ENCODE measurements around the gene SLC48A1. TPM values are rescaled to one million over a fixed set of nuclear protein-coding genes. Genes with fewer than 3 reads are reported as not detected.
A peak's percentile ranks its signal among the peaks of the same experiment; 100 is the strongest.

The SLC48A1 gene
- total and polyA plus RNA-seq, 3 experiments from 2014 or later: 9.1 to 11.5 (median 10.9) TPM

GRCh38 chr12:47754126-47754525 is 18.9 kb upstream of the SLC48A1 start:
- POLR2A ChIA-PET: no interaction called here
- CTCF ChIA-PET: interaction anchor here (1.4 to 10.6 kb wide), 4 partner anchors 9 to 39 kb away, joined by 3 to 156 read pairs (median 41); no protein-coding TSS in a partner anchor
- H3K27ac ChIP-seq (ENCODE audit: low read depth, low read length): no peak overlapping the region

GRCh38 chr12:47754881-47755280 is 18.2 kb upstream of the SLC48A1 start:
- peaks cover 0 to 1% of the 10 kb centered on the region in 2 donors for H3K27me3 Mint-ChIP-seq
- POLR2A ChIA-PET: no interaction called here
- no peaks in the 10 kb centered on the region for H3K36me3 Mint-ChIP-seq
- H3K4me1 Mint-ChIP-seq: peaks cover 11 to 31% (median 15%) of the 10 kb centered on the region in 3 donors
- H3K27ac Mint-ChIP-seq: peak overlapping the region in 5 of 8 donors; percentile 5 to 48 (median 19)
- DNase-seq: no peak
- Histone ChIP-seq H3K9me3 (ENCODE audit: low read length) (no peaks in the 10 kb centered on the region), H3K27ac (ENCODE audit: low read depth, low read length) (no peak overlapping the region), H3K27me3 (ENCODE audit: insufficient read depth, low read length, poor library complexity, severe bottlenecking) (no peaks in the 10 kb centered on the region), H3K4me3 (ENCODE audit: low read length) (no peak overlapping the region), H3K4me1 (ENCODE audit: insufficient read depth, low read length) (peaks cover 9% of the 10 kb centered on the region), H3K36me3 (ENCODE audit: insufficient read depth, low read length) (no peaks in the 10 kb centered on the region)
- H3K9me3 Mint-ChIP-seq: no peaks in the 10 kb centered on the region
- CTCF ChIA-PET: interaction anchor here (1.4 to 10.6 kb wide), 7 partner anchors 8 to 81 kb away, joined by 3 to 156 read pairs (median 5); partner anchors contain the start of gene SLC48A1
- H3K4me3 Mint-ChIP-seq: peak overlapping the region in 2 of 7 donors; percentile 35 to 49

More at GRCh38 chr12:47754126-47754525, 18.9 kb upstream of the SLC48A1 start:
- H3K4me1 ChIP-seq (ENCODE audit: insufficient read depth, low read length): peaks cover 1% of the 10 kb centered on the region
- DNase-seq: no peak
- Mint-ChIP-seq H3K36me3 (no peaks in the 10 kb centered on the region), H3K27me3 (peaks cover 1 to 2% of the 10 kb centered on the region in 2 donors), H3K4me3 (no peak overlapping the region), H3K27ac (peak overlapping the region in 2 of 8 donors; percentile 16 to 46), H3K4me1 (peaks cover 11 to 31% (median 15%) of the 10 kb centered on the region in 3 donors), H3K9me3 (no peaks in the 10 kb centered on the region)
- H3K4me3 ChIP-seq (ENCODE audit: low read length): no peak overlapping the region
- no peaks in the 10 kb centered on the region for H3K27me3 ChIP-seq (ENCODE audit: insufficient read depth, low read length, poor library complexity, severe bottlenecking)
- no peaks in the 10 kb centered on the region for H3K9me3 ChIP-seq (ENCODE audit: low read length)
- no peaks in the 10 kb centered on the region for H3K36me3 ChIP-seq (ENCODE audit: insufficient read depth, low read length)

GRCh38 chr12:47755655-47756562 is 17.1 kb upstream of the SLC48A1 start:
- ChIA-PET CTCF (interaction anchor here (1.3 to 10.6 kb wide), 7 partner anchors 12 to 80 kb away, joined by 3 to 156 read pairs (median 13); partner anchors contain the start of genes RPAP3 and SLC48A1), POLR2A (no interaction called here)
- Histone ChIP-seq H3K4me3 (ENCODE audit: low read length) (no peak overlapping the region), H3K4me1 (ENCODE audit: insufficient read depth, low read length) (peaks cover 11% of the 10 kb centered on the region), H3K27ac (ENCODE audit: low read depth, low read length) (no peak overlapping the region), H3K9me3 (ENCODE audit: low read length) (no peaks in the 10 kb centered on the region), H3K36me3 (ENCODE audit: insufficient read depth, low read length) (no peaks in the 10 kb centered on the region), H3K27me3 (ENCODE audit: insufficient read depth, low read length, poor library complexity, severe bottlenecking) (no peaks in the 10 kb centered on the region)
- H3K27me3 Mint-ChIP-seq: no peaks in the 10 kb centered on the region
- H3K27ac Mint-ChIP-seq: peak overlapping the region in 7 of 8 donors; percentile 0 to 69 (median 19)
- no peaks in the 10 kb centered on the region for H3K36me3 Mint-ChIP-seq
- peak overlapping the region in 6 of 7 donors; percentile 2 to 59 (median 26) for H3K4me3 Mint-ChIP-seq
- peaks cover 11 to 31% (median 15%) of the 10 kb centered on the region in 3 donors for H3K4me1 Mint-ChIP-seq
- no peak for DNase-seq
- no peaks in the 10 kb centered on the region for H3K9me3 Mint-ChIP-seq

GRCh38 chr12:47757364-47757839 is 15.6 kb upstream of the SLC48A1 start:
- H3K4me3 ChIP-seq (ENCODE audit: low read length): no peak overlapping the region
- H3K36me3 Mint-ChIP-seq: no peaks in the 10 kb centered on the region
- no peaks in the 10 kb centered on the region for H3K9me3 Mint-ChIP-seq
- no peaks in the 10 kb centered on the region for H3K36me3 ChIP-seq (ENCODE audit: insufficient read depth, low read length)
- H3K4me1 Mint-ChIP-seq: peaks cover 11 to 31% (median 15%) of the 10 kb centered on the region in 3 donors
- H3K9me3 ChIP-seq (ENCODE audit: low read length): no peaks in the 10 kb centered on the region
- H3K27me3 ChIP-seq (ENCODE audit: insufficient read depth, low read length, poor library complexity, severe bottlenecking): no peaks in the 10 kb centered on the region
- peak overlapping the region in 4 of 8 donors; percentile 7 to 69 (median 58) for H3K27ac Mint-ChIP-seq
- no peak for DNase-seq
- peak overlapping the region in 5 of 7 donors; percentile 31 to 63 (median 47) for H3K4me3 Mint-ChIP-seq
- CTCF ChIA-PET: interaction anchor here (0.7 to 10.6 kb wide), 9 partner anchors 10 to 81 kb away, joined by 3 to 156 read pairs (median 18); partner anchors contain the start of genes RPAP3 and SLC48A1
- H3K4me1 ChIP-seq (ENCODE audit: insufficient read depth, low read length): peaks cover 11% of the 10 kb centered on the region
- POLR2A ChIA-PET: interaction anchor here (1.2 kb wide), 1 partner anchor 9 kb away, joined by 3 read pairs; no protein-coding TSS in a partner anchor
- H3K27me3 Mint-ChIP-seq: no peaks in the 10 kb centered on the region
- H3K27ac ChIP-seq (ENCODE audit: low read depth, low read length): no peak overlapping the region

- no peaks in the 10 kb centered on the region for H3K27me3 ChIP-seq (ENCODE audit: insufficient read depth, low read length, poor library complexity, severe bottlenecking)
- no peaks in the 10 kb centered on the region for H3K9me3 Mint-ChIP-seq
- POLR2A ChIA-PET: interaction anchor here (0.9 to 1.3 kb wide), 4 partner anchors 8 to 15 kb away, joined by 3 to 5 read pairs (median 3); no protein-coding TSS in a partner anchor
These were observed 15.0 kb upstream of the SLC48A1 start for GRCh38 chr12:47757840-47758583.

GRCh38 chr12:47758584-47758833 is 14.5 kb upstream of the SLC48A1 start:
- CTCF ChIA-PET: interaction anchor here (1.0 to 10.6 kb wide), 10 partner anchors 9 to 80 kb away, joined by 3 to 156 read pairs (median 16); partner anchors contain the start of genes RPAP3 and SLC48A1
- H3K9me3 Mint-ChIP-seq: no peaks in the 10 kb centered on the region
- peaks cover 11% of the 10 kb centered on the region for H3K4me1 ChIP-seq (ENCODE audit: insufficient read depth, low read length)
- H3K4me1 Mint-ChIP-seq: peaks cover 11 to 31% (median 15%) of the 10 kb centered on the region in 3 donors
- H3K4me3 Mint-ChIP-seq: peak overlapping the region; percentile 34 to 90 (median 67)
- peak overlapping the region; percentile 66 for H3K4me3 ChIP-seq (ENCODE audit: low read length)
- no peaks in the 10 kb centered on the region for H3K36me3 Mint-ChIP-seq
- no peak overlapping the region for H3K27ac Mint-ChIP-seq
- no peaks in the 10 kb centered on the region for H3K27me3 ChIP-seq (ENCODE audit: insufficient read depth, low read length, poor library complexity, severe bottlenecking)
- no peaks in the 10 kb centered on the region for H3K27me3 Mint-ChIP-seq
- H3K36me3 ChIP-seq (ENCODE audit: insufficient read depth, low read length): no peaks in the 10 kb centered on the region
- H3K27ac ChIP-seq (ENCODE audit: low read depth, low read length): no peak overlapping the region
- no peak for DNase-seq
- H3K9me3 ChIP-seq (ENCODE audit: low read length): no peaks in the 10 kb centered on the region
- POLR2A ChIA-PET: interaction anchor here (0.9 to 1.3 kb wide), 4 partner anchors 8 to 16 kb away, joined by 3 to 5 read pairs (median 3); no protein-coding TSS in a partner anchor

More at GRCh38 chr12:47757840-47758583, 15.0 kb upstream of the SLC48A1 start:
- Histone ChIP-seq H3K27ac (ENCODE audit: low read depth, low read length) (no peak overlapping the region), H3K4me1 (ENCODE audit: insufficient read depth, low read length) (peaks cover 11% of the 10 kb centered on the region), H3K36me3 (ENCODE audit: insufficient read depth, low read length) (no peaks in the 10 kb centered on the region), H3K9me3 (ENCODE audit: low read length) (no peaks in the 10 kb centered on the region), H3K4me3 (ENCODE audit: low read length) (no peak overlapping the region)
- Mint-ChIP-seq H3K27me3 (no peaks in the 10 kb centered on the region), H3K27ac (no peak overlapping the region), H3K36me3 (no peaks in the 10 kb centered on the region), H3K4me1 (peaks cover 11 to 31% (median 15%) of the 10 kb centered on the region in 3 donors), H3K4me3 (peak overlapping the region; percentile 58 to 90 (median 68))
- DNase-seq: no peak
- CTCF ChIA-PET: interaction anchor here (0.7 to 10.6 kb wide), 10 partner anchors 9 to 80 kb away, joined by 3 to 156 read pairs (median 16); partner anchors contain the start of genes RPAP3 and SLC48A1
